CD4-positive, alpha-beta memory T cell (primary cell): ENCODE measurements around the gene AMIGO2. TPM values are rescaled to one million over a fixed set of nuclear protein-coding genes. Genes with fewer than 3 reads are reported as not detected.
A peak's percentile ranks its signal among the peaks of the same experiment; 100 is the strongest.

Experiments
- CTCF ChIA-PET: fragments of 350-600 bp; sonication (Branson Sonifier 250); formaldehyde crosslinking; loops from one replicate; lab custom pipeline; 2021; ENCODE audit warnings: inconsistent platforms; ENCODE audit not compliant: partially characterized antibody; lab: Charles Lee
- POLR2A ChIA-PET: fragments of 350-600 bp; sonication (Branson Sonifier 250); formaldehyde crosslinking; loops from one replicate; lab custom pipeline; 2021; ENCODE audit not compliant: partially characterized antibody; lab: Charles Lee
- DNase-seq, 5 donors: peaks; one replicate each; pipeline versions ENCODE4 v3.0.0 to v3.0.0-alpha.2; 2020 to 2022; ENCODE audit warnings: mixed read lengths in 1 of 5
- H3K27ac ChIP-seq: one replicate; pipeline ENCODE4 v1.7.0; 2013; ENCODE audit warnings: low read depth, low read length
- H3K27me3 ChIP-seq: 2 replicates; pipeline ENCODE4 v1.7.0; 2013; ENCODE audit warnings: mild to moderate bottlenecking, low read length, moderate library complexity; ENCODE audit not compliant: insufficient read depth
- H3K36me3 ChIP-seq: 2 replicates; pipeline ENCODE4 v1.7.0; 2013; ENCODE audit warnings: mild to moderate bottlenecking, low read length, moderate library complexity; ENCODE audit not compliant: insufficient read depth
- H3K4me1 ChIP-seq: 2 replicates; pipeline ENCODE4 v1.7.0; 2013; ENCODE audit warnings: mild to moderate bottlenecking, low read length, moderate library complexity; ENCODE audit not compliant: insufficient read depth
- H3K4me3 ChIP-seq, 2 donors: one replicate each; pipeline ENCODE4 v1.7.0; 2013; ENCODE audit warnings: low read length in 2 of 2, mild to moderate bottlenecking in 1 of 2
- H3K9me3 ChIP-seq, 2 donors: one replicate each; pipeline ENCODE4 v1.7.0; 2013; ENCODE audit warnings: low read length in 2 of 2, control low read depth in 1 of 2; ENCODE audit not compliant: control insufficient read depth in 1 of 2
- H3K27ac Mint-ChIP-seq, 7 donors: one replicate each; pipeline ENCODE4 v1.8.0; 2020 to 2021; ENCODE audit warnings: mixed read lengths in 7 of 7, mild to moderate bottlenecking in 6 of 7, inconsistent platforms in 3 of 7, moderate library complexity in 3 of 7
- H3K27me3 Mint-ChIP-seq, 2 donors: one replicate each; pipeline ENCODE4 v1.8.0; 2020 to 2021; ENCODE audit warnings: mixed read lengths in 2 of 2
- H3K36me3 Mint-ChIP-seq, 2 donors: one replicate each; pipeline ENCODE4 v1.8.0; 2020 to 2021; ENCODE audit warnings: mixed read lengths in 2 of 2, inconsistent platforms in 1 of 2, mild to moderate bottlenecking in 1 of 2
- H3K4me1 Mint-ChIP-seq, 4 donors: one replicate each; pipeline ENCODE4 v1.8.0; 2020 to 2021; ENCODE audit warnings: mixed read lengths in 4 of 4, mild to moderate bottlenecking in 1 of 4
- H3K4me3 Mint-ChIP-seq, 8 donors: one replicate each; pipeline ENCODE4 v1.8.0; 2020 to 2021; ENCODE audit warnings: mixed read lengths in 8 of 8, mild to moderate bottlenecking in 7 of 8, moderate library complexity in 6 of 8, inconsistent platforms in 3 of 8
- H3K9me3 Mint-ChIP-seq, 8 donors: one replicate each; pipeline ENCODE4 v1.8.0; 2020 to 2021; ENCODE audit warnings: mixed read lengths in 8 of 8, mild to moderate bottlenecking in 5 of 8, inconsistent platforms in 3 of 8, moderate library complexity in 1 of 8
- intact Hi-C: fragments of 100-400 bp; cut with micrococcal nuclease; formaldehyde crosslinking; loops from one replicate; pipeline ENCODE4 v1.15.1; 2023
- polyA plus RNA-seq, 2 donors: library from polyadenylated mRNA; unstranded; fragments of 300-500 nt; fragmentation: Illumina TruSeq; gene quantifications; one replicate each; pipeline ENCODE4 v1.2.3, GENCODE V29; 2021
- total RNA-seq, 2 experiments: library from RNA; stranded (reverse); gene quantifications; one replicate each; pipeline ENCODE4 v1.2.3, GENCODE V29; 2021

Gene AMIGO2
- total and polyA plus RNA-seq, 4 experiments from 2014 or later, result 12.8 to 17.0 (median 14.1) TPM

GRCh38 chr12:47087088-47087688 is 7.4 kb upstream of the AMIGO2 start:
- CTCF ChIA-PET, result interaction anchor here (0.6 to 1.5 kb wide), 3 partner anchors 107 to 311 kb away, joined by 3 read pairs; no protein-coding TSS in a partner anchor
- peaks cover 0 to 10% (median 2%) of the 10 kb centered on the region in 8 donors for H3K9me3 Mint-ChIP-seq
- no peaks in the 10 kb centered on the region for H3K9me3 ChIP-seq
- H3K36me3 Mint-ChIP-seq, result peaks cover 2 to 12% of the 10 kb centered on the region in 2 donors
- DNase-seq, result no peak
- H3K27ac Mint-ChIP-seq, result peak overlapping the region in 4 of 7 donors; percentile 3 to 70 (median 48)
- H3K27me3 ChIP-seq, result no peaks in the 10 kb centered on the region
- H3K36me3 ChIP-seq, result no peaks in the 10 kb centered on the region
- intact Hi-C loops, result no loop called here
- peaks cover 38 to 50% (median 45%) of the 10 kb centered on the region in 4 donors for H3K4me1 Mint-ChIP-seq
- no peak overlapping the region for H3K27ac ChIP-seq
- H3K4me1 ChIP-seq, result peaks cover 44% of the 10 kb centered on the region
- H3K4me3 ChIP-seq, result no peak overlapping the region
- H3K4me3 Mint-ChIP-seq, result no peak overlapping the region
- POLR2A ChIA-PET, result interaction anchor here (1.8 to 9.5 kb wide), 2 partner anchors 105 to 120 kb away, joined by 8 to 75 read pairs; no protein-coding TSS in a partner anchor
- no peaks in the 10 kb centered on the region for H3K27me3 Mint-ChIP-seq

- DNase-seq, result peak; percentile 37 to 78 (median 44)
- Mint-ChIP-seq H3K9me3 (peaks cover 0 to 7% (median 2%) of the 10 kb centered on the region in 8 donors), H3K27ac (peak overlapping the region; percentile 53 to 99 (median 84)), H3K4me3 (peak overlapping the region in 7 of 8 donors; percentile 0 to 79 (median 49)), H3K36me3 (peaks cover 2 to 10% of the 10 kb centered on the region in 2 donors), H3K4me1 (peaks cover 47 to 62% (median 54%) of the 10 kb centered on the region in 4 donors), H3K27me3 (no peaks in the 10 kb centered on the region)
- POLR2A ChIA-PET, result interaction anchor here (0.6 to 9.5 kb wide), 12 partner anchors 11 to 817 kb away, joined by 3 to 75 read pairs (median 5); partner anchors contain the start of gene SLC38A1
- intact Hi-C loops, result no loop called here
- Histone ChIP-seq H3K27me3 (no peaks in the 10 kb centered on the region), H3K9me3 (no peaks in the 10 kb centered on the region), H3K27ac (peak overlapping the region; percentile 29), H3K4me3 (no peak overlapping the region), H3K36me3 (no peaks in the 10 kb centered on the region), H3K4me1 (peaks cover 58% of the 10 kb centered on the region)
- CTCF ChIA-PET, result interaction anchor here (0.7 to 2.5 kb wide), 5 partner anchors 15 to 683 kb away, joined by 3 to 6 read pairs (median 4); no protein-coding TSS in a partner anchor
These were observed 6.1 kb upstream of the AMIGO2 start for GRCh38 chr12:47085815-47086252.

GRCh38 chr12:47084172-47084571 is 4.4 kb upstream of the AMIGO2 start:
- Histone ChIP-seq H3K9me3 (no peaks in the 10 kb centered on the region), H3K27ac (no peak overlapping the region), H3K4me1 (peaks cover 60% of the 10 kb centered on the region), H3K36me3 (no peaks in the 10 kb centered on the region), H3K4me3 (no peak overlapping the region), H3K27me3 (no peaks in the 10 kb centered on the region)
- no peak for DNase-seq
- intact Hi-C loops, result loop anchor here (5.0 kb wide), 1 partner anchor 63 kb away; no protein-coding TSS in a partner anchor
- Mint-ChIP-seq H3K36me3 (peaks cover 0 to 11% of the 10 kb centered on the region in 2 donors), H3K4me1 (peaks cover 49 to 64% (median 56%) of the 10 kb centered on the region in 4 donors), H3K27me3 (peaks cover 0 to 1% of the 10 kb centered on the region in 2 donors), H3K4me3 (peak overlapping the region in 6 of 8 donors; percentile 23 to 81 (median 65)), H3K9me3 (no peaks in the 10 kb centered on the region), H3K27ac (peak overlapping the region; percentile 43 to 99 (median 93))
- ChIA-PET POLR2A (interaction anchor here (0.6 to 9.5 kb wide), 4 partner anchors 109 to 225 kb away, joined by 3 to 154 read pairs (median 66); no protein-coding TSS in a partner anchor), CTCF (interaction anchor here (1.0 to 7.8 kb wide), 4 partner anchors 14 to 312 kb away, joined by 4 to 71 read pairs (median 28); no protein-coding TSS in a partner anchor)

GRCh38 chr12:47082796-47083621 is 3.2 kb upstream of the AMIGO2 start:
- Histone ChIP-seq H3K4me3 (no peak overlapping the region), H3K4me1 (peaks cover 71% of the 10 kb centered on the region), H3K36me3 (no peaks in the 10 kb centered on the region), H3K27me3 (no peaks in the 10 kb centered on the region), H3K27ac (no peak overlapping the region), H3K9me3 (no peaks in the 10 kb centered on the region)
- ChIA-PET POLR2A (interaction anchor here (0.6 to 9.5 kb wide), 15 partner anchors 9 to 814 kb away, joined by 3 to 154 read pairs (median 5); partner anchors contain the start of gene SLC38A1), CTCF (interaction anchor here (0.9 to 7.8 kb wide), 8 partner anchors 12 to 313 kb away, joined by 3 to 71 read pairs (median 6); no protein-coding TSS in a partner anchor)
- peak overlapping the region; percentile 14 to 99 (median 88) for H3K27ac Mint-ChIP-seq
- peaks cover 0 to 15% of the 10 kb centered on the region in 2 donors for H3K36me3 Mint-ChIP-seq
- DNase-seq, result no peak
- H3K9me3 Mint-ChIP-seq, result no peaks in the 10 kb centered on the region
- H3K27me3 Mint-ChIP-seq, result peaks cover 0 to 1% of the 10 kb centered on the region in 2 donors
- H3K4me3 Mint-ChIP-seq, result peak overlapping the region in 5 of 8 donors; percentile 0 to 59 (median 33)
- intact Hi-C loops, result loop anchor here (5.0 kb wide), 1 partner anchor 64 kb away; no protein-coding TSS in a partner anchor
- peaks cover 56 to 76% (median 67%) of the 10 kb centered on the region in 4 donors for H3K4me1 Mint-ChIP-seq

GRCh38 chr12:47082283-47082682 is 2.5 kb upstream of the AMIGO2 start:
- Histone ChIP-seq H3K4me3 (no peak overlapping the region), H3K4me1 (peaks cover 78% of the 10 kb centered on the region), H3K27me3 (no peaks in the 10 kb centered on the region), H3K36me3 (no peaks in the 10 kb centered on the region), H3K27ac (no peak overlapping the region), H3K9me3 (no peaks in the 10 kb centered on the region)
- peak overlapping the region in 6 of 8 donors; percentile 3 to 97 (median 22) for H3K4me3 Mint-ChIP-seq
- peak overlapping the region; percentile 16 to 99 (median 68) for H3K27ac Mint-ChIP-seq
- DNase-seq, result no peak
- H3K4me1 Mint-ChIP-seq, result peaks cover 62 to 83% (median 73%) of the 10 kb centered on the region in 4 donors
- H3K36me3 Mint-ChIP-seq, result peaks cover 0 to 15% of the 10 kb centered on the region in 2 donors
- intact Hi-C loops, result loop anchor here (5.0 kb wide), 1 partner anchor 65 kb away; no protein-coding TSS in a partner anchor
- H3K27me3 Mint-ChIP-seq, result peaks cover 0 to 1% of the 10 kb centered on the region in 2 donors
- H3K9me3 Mint-ChIP-seq, result no peaks in the 10 kb centered on the region
- CTCF ChIA-PET, result interaction anchor here (0.9 to 7.8 kb wide), 7 partner anchors 12 to 314 kb away, joined by 3 to 71 read pairs (median 6); no protein-coding TSS in a partner anchor
- POLR2A ChIA-PET, result interaction anchor here (0.9 to 9.5 kb wide), 12 partner anchors 9 to 813 kb away, joined by 3 to 154 read pairs (median 6); partner anchors contain the start of gene SLC38A1

- H3K9me3 ChIP-seq, result no peaks in the 10 kb centered on the region
- peak overlapping the region; percentile 74 for H3K27ac ChIP-seq
- no peaks in the 10 kb centered on the region for H3K27me3 ChIP-seq
- H3K4me3 ChIP-seq, result peak overlapping the region; percentile 91 to 92
- Mint-ChIP-seq H3K4me3 (peak overlapping the region; percentile 93 to 99 (median 98)), H3K36me3 (peaks cover 0 to 15% of the 10 kb centered on the region in 2 donors), H3K27me3 (peaks cover 0 to 1% of the 10 kb centered on the region in 2 donors), H3K9me3 (no peaks in the 10 kb centered on the region), H3K27ac (peak overlapping the region; percentile 92 to 99 (median 98)), H3K4me1 (peaks cover 65 to 95% (median 79%) of the 10 kb centered on the region in 4 donors)
- intact Hi-C loops, result loop anchor here (1.0 to 5.0 kb wide), 2 partner anchors 66 to 112 kb away; no protein-coding TSS in a partner anchor
- DNase-seq, result peak; percentile 47 to 70 (median 53)
- no peaks in the 10 kb centered on the region for H3K36me3 ChIP-seq
- ChIA-PET CTCF (interaction anchor here (0.7 to 7.8 kb wide), 10 partner anchors 11 to 315 kb away, joined by 3 to 71 read pairs (median 8); no protein-coding TSS in a partner anchor), POLR2A (interaction anchor here (1.0 to 9.5 kb wide), 22 partner anchors 10 to 812 kb away, joined by 3 to 154 read pairs (median 10); partner anchors contain the start of gene SLC38A1)
- H3K4me1 ChIP-seq, result peaks cover 80% of the 10 kb centered on the region
These were observed 1.2 kb upstream of the AMIGO2 start for GRCh38 chr12:47080725-47081502.
